DND-41 (cell line): ENCODE measurements around the gene ENHO.

ENCODE experiments used
- ATAC-seq: fragments of 200-7000 bp; cut with Tn5 transposase; 3 replicates; pipeline ENCODE4 v1.9.1; 2021; ENCODE audit warnings: low read depth; ENCODE audit not compliant: insufficient read depth
- DNase-seq: peaks from one replicate; pipeline ENCODE4 v3.0.0-alpha.2; 2020
- H2AFZ ChIP-seq: 2 replicates; pipeline ENCODE4 v1.6.0; 2012; ENCODE audit warnings: low read depth, low read length
- H3K27ac ChIP-seq: 2 replicates; pipeline ENCODE4 v1.5.1; 2012; ENCODE audit warnings: low read length, inconsistent platforms
- H3K27me3 ChIP-seq: fragments of 200-600 bp; sonication (generic); 2 replicates; pipeline ENCODE4 v1.6.0; 2012; ENCODE audit warnings: low read length, mild to moderate bottlenecking, inconsistent platforms; ENCODE audit not compliant: insufficient read depth, poor library complexity
- H3K36me3 ChIP-seq: 2 replicates; pipeline ENCODE4 v1.5.1; 2012; ENCODE audit warnings: low read length, inconsistent platforms; ENCODE audit not compliant: insufficient read depth
- H3K4me1 ChIP-seq: 2 replicates; pipeline ENCODE4 v1.5.1; 2012; ENCODE audit warnings: mild to moderate bottlenecking, low read length; ENCODE audit not compliant: insufficient read depth
- H3K4me2 ChIP-seq: 2 replicates; pipeline ENCODE4 v1.6.0; 2012; ENCODE audit warnings: mild to moderate bottlenecking, moderate library complexity, low read length, inconsistent platforms; ENCODE audit not compliant: insufficient read depth
- H3K4me3 ChIP-seq, 2 experiments: fragments of 200-600 bp in 1 of 2; shearing (Covaris generic) in 1 of 2; 2 replicates each; pipeline ENCODE4 v1.5.1; 2012 to 2016; ENCODE audit warnings: inconsistent platforms in 2 of 2, low read length in 2 of 2, mild to moderate bottlenecking in 2 of 2, low read depth in 1 of 2, moderate library complexity in 1 of 2
- H3K79me2 ChIP-seq: 2 replicates; pipeline ENCODE4 v1.6.0; 2012; ENCODE audit warnings: low read length, inconsistent platforms; ENCODE audit not compliant: insufficient read depth
- H3K9ac ChIP-seq: 2 replicates; pipeline ENCODE4 v1.6.0; 2012; ENCODE audit warnings: low read depth, mild to moderate bottlenecking, inconsistent platforms, low read length, moderate library complexity
- H3K9me3 ChIP-seq: 2 replicates; pipeline ENCODE4 v1.5.1; 2012; ENCODE audit warnings: low read length, moderate library complexity, mild to moderate bottlenecking, inconsistent platforms; ENCODE audit not compliant: insufficient read depth, severe bottlenecking
- H4K20me1 ChIP-seq: 2 replicates; pipeline ENCODE4 v1.6.0; 2012; ENCODE audit warnings: low read length; ENCODE audit not compliant: insufficient read depth
- CTCF ChIP-seq: IDR thresholded peaks from 2 replicates; pipeline ENCODE4 v1.5.1; 2012; ENCODE audit warnings: borderline replicate concordance, low read length, moderate library complexity, mild to moderate bottlenecking; ENCODE audit not compliant: poor library complexity, severe bottlenecking; ENCODE audit errors: extremely low read depth
- EZH2 ChIP-seq: IDR thresholded peaks from 3 replicates; pipeline ENCODE4 v1.6.1; 2012; ENCODE audit warnings: borderline replicate concordance, low read depth, mild to moderate bottlenecking, moderate library complexity, low read length, inconsistent platforms; ENCODE audit not compliant: severe bottlenecking

Gene ENHO

GRCh38 chr9:34568133-34568532 lies 45.3 kb upstream of the ENHO start:
- no peak for DNase-seq
- Histone ChIP-seq H3K4me1 (no peaks in the 10 kb centered on the region), H3K79me2 (no peaks in the 10 kb centered on the region), H3K9me3 (no peaks in the 10 kb centered on the region), H3K4me2 (no peak overlapping the region), H3K36me3 (no peaks in the 10 kb centered on the region), H2AFZ (no peak overlapping the region), H3K9ac (no peak overlapping the region), H3K4me3 (no peak overlapping the region), H4K20me1 (no peaks in the 10 kb centered on the region; the same call in 1 of the 2 replicates), H3K27ac (no peak overlapping the region), H3K27me3 (peaks cover 5% of the 10 kb centered on the region)
- TF ChIP-seq CTCF = no peak
- no peak for TF ChIP-seq EZH2
- ATAC-seq = no peak

GRCh38 chr9:34566972-34567371 lies 44.2 kb upstream of the ENHO start:
- Histone ChIP-seq H3K4me2 (no peak overlapping the region), H3K9me3 (peaks cover 3% of the 10 kb centered on the region), H3K4me3 (no peak overlapping the region), H3K9ac (no peak overlapping the region), H2AFZ (no peak overlapping the region), H3K36me3 (no peaks in the 10 kb centered on the region), H4K20me1 (no peaks in the 10 kb centered on the region; the same call in 1 of the 2 replicates), H3K27me3 (peaks cover 5% of the 10 kb centered on the region), H3K27ac (no peak overlapping the region), H3K79me2 (no peaks in the 10 kb centered on the region), H3K4me1 (no peaks in the 10 kb centered on the region)
- DNase-seq (no peak), ATAC-seq (no peak)
- TF ChIP-seq EZH2 = no peak
- TF ChIP-seq CTCF = no peak

GRCh38 chr9:34566322-34566721 lies 43.5 kb upstream of the ENHO start:
- no peak overlapping the region for H3K4me3 ChIP-seq
- no peak overlapping the region for H3K4me2 ChIP-seq

More at GRCh38 chr9:34566322-34566721, 43.5 kb upstream of the ENHO start:
- Histone ChIP-seq H4K20me1 (no peaks in the 10 kb centered on the region; the same call in 1 of the 2 replicates), H3K9ac (no peak overlapping the region), H3K27me3 (peaks cover 5% of the 10 kb centered on the region), H2AFZ (no peak overlapping the region), H3K9me3 (peaks cover 4% of the 10 kb centered on the region), H3K4me1 (no peaks in the 10 kb centered on the region), H3K36me3 (no peaks in the 10 kb centered on the region), H3K27ac (no peak overlapping the region), H3K79me2 (no peaks in the 10 kb centered on the region)
- ATAC-seq = no peak
- DNase-seq = no peak
- TF ChIP-seq EZH2 (no peak), CTCF (no peak)
